ENCODE data around the gene HOXD10.

Gene HOXD10

DNA sequence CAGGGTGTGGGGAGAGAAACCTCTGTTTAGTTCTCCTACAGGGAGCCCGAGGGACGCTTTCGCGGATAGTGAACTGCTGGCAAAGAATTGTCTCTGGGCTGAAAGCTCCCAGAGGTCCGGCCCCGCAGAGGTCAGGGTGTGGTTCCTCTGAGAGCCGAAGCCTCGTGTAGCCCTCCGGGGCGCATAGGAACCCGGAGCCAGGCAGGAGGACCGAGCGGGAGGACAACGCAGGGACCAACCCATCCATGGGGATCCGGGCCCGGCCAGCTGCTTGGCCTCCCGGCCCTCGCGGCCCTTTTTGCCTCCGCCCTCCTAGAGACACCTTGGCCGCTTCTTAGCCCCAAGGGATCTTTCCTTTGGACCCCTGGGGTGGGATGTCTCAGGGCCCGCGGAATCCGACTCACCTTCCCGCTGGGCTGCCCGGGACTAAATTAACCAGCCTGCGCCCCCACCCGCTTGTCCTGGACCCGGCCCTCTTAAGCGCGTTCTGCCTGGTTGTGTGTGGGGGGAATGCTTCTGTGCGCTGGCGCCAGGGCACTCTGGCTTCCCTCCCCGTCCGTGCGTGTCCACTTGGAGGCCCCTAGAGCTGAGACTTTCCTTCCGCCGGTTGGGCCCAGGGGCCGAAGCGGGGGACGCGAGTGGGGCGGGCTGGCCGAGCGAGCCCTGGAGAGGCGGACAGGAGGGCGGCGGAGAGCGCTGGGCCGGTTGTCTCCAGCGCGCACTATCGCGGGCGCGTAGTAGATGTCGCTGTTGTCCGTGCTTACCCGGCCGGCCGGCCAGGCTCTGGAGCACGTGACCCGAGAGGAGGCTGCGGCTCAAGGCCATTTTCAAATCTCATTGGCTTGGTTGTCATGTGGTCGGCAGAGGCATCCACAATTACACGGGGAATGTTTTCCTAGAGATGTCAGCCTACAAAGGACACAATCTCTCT, at the start of gene HOXD10:
TSS of gene HOXD10 (plus strand) at position 896 of the 931 bp plus-strand sequence. CDS start 56 bp downstream, outside the sequence.
- H3K27ac ChIP-seq: no peak within 1 kb of the TSS
- no peak for TF ChIP-seq ZFX (IDR thresholded peaks at IDR 0.05)
- TF ChIP-seq, protein P1, sequence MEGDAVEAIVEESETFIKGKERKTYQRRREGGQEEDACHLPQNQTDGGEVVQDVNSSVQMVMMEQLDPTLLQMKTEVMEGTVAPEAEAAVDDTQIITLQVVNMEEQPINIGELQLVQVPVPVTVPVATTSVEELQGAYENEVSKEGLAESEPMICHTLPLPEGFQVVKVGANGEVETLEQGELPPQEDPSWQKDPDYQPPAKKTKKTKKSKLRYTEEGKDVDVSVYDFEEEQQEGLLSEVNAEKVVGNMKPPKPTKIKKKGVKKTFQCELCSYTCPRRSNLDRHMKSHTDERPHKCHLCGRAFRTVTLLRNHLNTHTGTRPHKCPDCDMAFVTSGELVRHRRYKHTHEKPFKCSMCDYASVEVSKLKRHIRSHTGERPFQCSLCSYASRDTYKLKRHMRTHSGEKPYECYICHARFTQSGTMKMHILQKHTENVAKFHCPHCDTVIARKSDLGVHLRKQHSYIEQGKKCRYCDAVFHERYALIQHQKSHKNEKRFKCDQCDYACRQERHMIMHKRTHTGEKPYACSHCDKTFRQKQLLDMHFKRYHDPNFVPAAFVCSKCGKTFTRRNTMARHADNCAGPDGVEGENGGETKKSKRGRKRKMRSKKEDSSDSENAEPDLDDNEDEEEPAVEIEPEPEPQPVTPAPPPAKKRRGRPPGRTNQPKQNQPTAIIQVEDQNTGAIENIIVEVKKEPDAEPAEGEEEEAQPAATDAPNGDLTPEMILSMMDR (conservative IDR thresholded peaks at IDR 0.05): no peak

DNA sequence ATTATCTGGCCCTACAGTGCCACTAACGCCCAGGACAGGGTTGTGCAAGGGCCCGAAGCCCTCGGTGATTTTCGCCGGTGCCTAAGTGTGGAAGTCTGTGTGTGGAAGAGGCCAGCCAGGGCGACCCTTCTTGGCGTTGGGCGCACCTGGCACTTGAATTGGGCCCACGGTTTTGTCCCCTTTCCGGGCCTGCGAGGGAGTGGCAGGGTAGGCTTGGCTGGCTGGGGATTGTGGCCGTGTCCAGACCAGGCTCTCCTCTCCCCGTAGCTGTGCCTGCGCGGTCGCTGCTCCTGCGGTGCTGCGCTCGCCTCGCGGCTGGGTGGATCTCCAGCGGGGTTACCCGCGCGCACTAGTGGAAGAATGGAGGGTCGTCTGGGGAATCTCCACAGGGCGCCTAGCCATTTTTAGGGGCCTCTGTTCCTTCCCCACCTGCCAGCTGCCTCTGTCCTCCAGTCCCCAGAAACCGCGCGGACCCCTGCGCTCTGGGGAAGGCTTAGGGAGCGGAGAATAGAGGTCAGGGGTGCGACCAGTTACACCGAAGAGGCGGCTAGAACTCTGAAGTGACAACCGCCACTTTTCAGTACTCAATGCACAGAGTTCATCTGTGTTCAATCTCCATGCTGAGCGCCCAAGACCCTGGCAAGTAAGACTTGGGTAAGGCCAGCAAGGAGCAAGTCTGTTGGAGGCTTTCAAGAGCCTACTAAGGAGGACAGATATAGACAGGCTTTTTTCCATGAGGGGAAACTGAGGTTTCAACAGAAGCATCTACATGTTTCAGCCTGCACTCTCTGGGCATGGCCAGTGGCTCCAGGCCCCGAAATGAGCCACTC, 48.8 kb upstream of the HOXD10 start:
- TF ChIP-seq ZFX (IDR thresholded peaks at IDR 0.05): no peak

DNA sequence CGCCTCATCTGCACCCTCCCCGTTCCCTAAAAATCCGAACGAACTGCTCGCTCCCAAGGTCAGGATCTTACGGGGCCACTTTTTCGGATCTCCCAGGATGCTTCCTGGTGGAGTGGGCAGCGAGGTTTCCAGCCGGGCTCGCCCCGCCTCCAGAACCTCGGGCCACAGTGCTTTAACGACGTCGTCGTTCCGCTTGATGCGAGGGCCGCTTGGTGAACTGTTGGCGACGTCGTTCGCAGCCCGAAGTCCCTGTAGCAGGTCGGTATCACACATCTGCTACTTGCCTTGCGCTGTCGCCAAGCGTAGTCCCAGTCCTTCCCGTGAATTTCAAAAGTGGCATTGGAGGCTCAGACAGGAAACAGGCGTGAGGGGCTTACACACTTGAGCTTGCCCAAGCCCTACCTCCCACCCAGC, 48.2 kb upstream of the HOXD10 start:
- H3K27ac ChIP-seq: no peak overlapping the region
- TF ChIP-seq, protein P1 (conservative IDR thresholded peaks at IDR 0.05): no peak
- TF ChIP-seq ZFX (IDR thresholded peaks at IDR 0.05): no peak

More for the DNA sequence above, 48.8 kb upstream of the HOXD10 start:
- H3K27ac ChIP-seq: no peak overlapping the region

DNA sequence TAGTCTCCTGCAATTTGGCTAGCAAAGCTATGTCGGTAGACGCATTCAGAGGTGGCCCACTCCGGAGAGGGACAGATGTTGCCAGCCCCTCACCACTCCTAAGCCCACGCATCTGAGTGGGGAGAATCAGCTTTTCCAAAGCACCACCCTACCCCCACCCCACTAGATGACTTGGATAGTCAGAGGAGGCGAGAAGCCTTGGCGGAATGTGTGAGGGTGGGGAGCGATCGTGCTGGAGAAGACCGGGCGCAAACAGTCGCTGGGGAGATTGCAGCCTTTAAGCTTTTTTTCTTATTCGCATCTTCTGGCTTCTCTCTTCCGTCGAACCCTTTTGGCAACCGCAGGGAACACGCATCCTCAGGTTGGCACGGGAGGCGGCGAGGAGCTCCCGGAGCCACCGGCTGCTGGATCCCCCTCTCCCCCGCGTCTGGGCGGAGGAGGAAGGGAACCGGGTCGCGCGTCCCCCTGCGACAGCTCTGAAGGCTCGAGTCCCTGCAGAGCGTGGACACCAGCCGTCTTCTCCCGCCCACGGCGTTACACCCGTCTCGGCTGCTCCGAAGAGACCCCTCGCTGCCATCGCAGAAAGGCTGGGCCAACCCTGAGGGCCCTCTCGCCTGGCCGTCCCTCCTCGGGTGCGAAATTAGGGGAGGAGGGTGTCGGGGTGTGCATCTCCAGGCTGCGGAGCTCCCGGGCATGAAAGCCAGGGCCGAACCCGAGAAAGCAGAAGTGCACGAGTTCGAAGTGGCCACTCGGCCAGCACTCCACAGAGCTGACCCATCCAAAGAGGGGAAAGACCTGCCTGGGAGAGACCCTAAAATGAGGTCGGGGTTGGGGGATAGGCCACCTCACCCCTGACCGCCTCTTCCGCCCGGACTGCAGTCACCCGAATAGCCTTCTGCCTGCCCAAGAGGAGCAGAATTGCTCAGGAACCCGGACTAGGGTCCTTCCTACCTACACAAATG, 45.0 kb upstream of the HOXD10 start:
- no peak overlapping the region for H3K27ac ChIP-seq
- TF ChIP-seq, protein P1 (conservative IDR thresholded peaks at IDR 0.05): no peak
- no peak for TF ChIP-seq ZFX (IDR thresholded peaks at IDR 0.05)

DNA sequence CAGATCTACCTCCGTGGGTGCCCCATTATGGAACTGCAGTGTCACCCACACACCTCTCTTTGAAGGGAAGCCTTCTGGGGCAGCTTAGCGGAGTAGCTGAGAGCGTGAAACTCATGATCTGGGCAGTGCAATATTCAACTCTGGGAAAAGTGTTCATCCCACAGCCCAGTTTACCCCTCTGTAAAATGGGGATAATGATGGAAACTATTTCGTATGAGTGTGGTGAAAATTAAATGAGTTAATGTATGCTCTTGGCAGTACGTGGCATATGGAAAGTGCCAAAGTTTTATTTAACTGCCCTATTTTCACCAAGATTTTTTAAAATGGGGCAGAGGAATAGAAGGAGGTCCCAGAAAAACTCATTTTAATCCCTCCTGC, 44.3 kb upstream of the HOXD10 start:
- no peak overlapping the region for H3K27ac ChIP-seq
- TF ChIP-seq, protein P1 (conservative IDR thresholded peaks at IDR 0.05): no peak

DNA sequence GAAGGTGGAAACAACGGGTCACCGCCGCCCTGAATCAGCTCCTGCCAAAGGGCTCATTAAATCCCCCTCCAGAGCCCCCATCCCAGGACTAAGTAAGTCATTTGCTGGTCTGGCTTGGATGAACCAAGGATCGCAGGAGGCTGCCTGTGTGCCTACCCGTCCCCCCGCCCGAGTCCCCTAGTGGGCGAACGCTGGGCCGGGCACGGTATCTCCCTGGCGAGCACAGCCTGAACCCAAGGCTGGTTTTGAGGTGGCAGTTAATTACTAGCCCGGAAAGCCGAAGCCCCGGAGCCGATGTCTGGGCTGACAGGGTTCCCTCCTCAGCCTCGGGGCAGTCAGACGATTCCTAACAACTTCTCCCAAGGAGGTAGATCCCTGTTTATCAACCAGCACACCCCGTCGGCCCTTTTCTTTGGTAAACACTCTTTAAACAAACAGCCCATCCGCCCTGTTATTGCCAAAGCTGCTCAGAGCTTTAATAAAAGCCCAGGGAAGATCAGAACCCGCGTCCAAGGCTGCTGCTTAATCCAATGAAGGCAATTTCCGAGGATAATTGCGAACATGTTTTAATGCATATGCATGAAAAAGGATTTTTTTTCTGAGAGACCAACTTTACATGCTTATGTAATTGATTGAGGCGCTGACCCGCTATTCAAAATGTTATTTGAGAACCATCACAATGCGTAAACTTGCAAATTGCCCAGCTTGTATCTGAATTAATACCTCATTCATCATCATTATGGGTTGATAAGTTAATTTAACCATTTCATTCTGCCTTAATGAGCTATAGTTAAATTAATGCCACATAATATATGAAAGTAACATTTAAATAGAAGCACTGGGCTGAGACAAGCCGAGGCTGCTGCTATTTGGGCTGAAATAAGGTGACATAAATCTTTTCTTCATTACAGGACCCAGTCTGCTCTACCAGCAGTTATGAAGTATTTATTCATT, 43.4 kb upstream of the HOXD10 start:
- no peak for TF ChIP-seq ZFX (IDR thresholded peaks at IDR 0.05)
- TF ChIP-seq, protein P1 (conservative IDR thresholded peaks at IDR 0.05): no peak
- H3K27ac ChIP-seq: no peak overlapping the region
